ENCODE results near the gene GGA1.
"Not testable (repeated sequence)": the region's sequence is repeated elsewhere in the genome, so short reads cannot be mapped to it uniquely, and the experiment has no call there.

Gene GGA1

DNA sequence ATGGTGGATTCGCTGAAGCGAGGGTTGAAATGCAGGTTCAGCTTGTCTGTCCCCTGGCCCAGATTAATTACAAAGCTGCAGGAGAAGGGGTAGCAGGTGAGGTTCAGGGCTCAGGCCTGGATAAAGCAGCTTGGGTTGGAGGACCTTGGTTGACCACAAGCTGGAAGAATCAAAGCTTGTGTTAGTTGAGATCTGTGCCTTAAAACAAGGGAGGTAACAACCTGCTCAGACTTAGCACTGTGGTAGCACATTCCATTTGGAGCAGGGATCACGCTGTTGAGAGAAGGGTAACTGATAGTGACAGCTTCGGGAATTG, 38.0 kb upstream of the GGA1 start:
- no peak for DNase-seq (ENCODE audit: low read depth)

DNA sequence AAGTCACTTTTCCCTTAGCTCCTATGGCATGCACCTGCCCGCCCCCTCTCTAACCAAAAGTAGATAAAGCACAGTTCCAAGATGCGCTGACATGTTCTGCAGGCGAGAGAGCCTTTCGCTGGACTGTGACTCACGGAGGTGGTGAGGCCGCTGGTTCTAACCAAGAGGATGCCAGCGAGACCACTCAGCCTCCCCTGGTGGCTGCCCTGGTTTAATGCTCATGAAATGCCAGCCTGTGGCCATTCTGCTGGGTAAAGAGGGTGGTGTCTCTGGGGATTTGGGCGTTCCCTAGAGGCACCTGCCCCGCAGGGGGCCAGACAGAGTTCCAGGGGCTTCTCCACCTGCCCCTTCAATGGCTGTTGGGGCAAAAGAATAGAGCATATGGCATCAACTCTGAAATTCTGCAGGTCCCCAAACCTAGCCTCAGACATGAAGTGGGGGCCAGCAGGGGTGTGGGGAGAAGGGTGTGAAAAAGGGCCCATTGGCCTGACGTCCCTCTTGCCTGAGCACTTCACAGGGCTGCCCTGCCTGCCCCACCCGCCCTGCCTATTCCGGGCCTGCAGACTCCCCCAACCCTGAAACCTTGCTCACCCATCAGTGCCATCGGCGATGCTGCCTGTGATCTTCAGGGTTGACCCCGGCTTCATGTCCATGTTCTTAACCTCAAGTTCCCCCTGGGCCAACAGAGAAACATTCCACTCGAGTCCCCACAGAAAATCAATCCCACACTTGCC, 37.2 kb upstream of the GGA1 start:
- no peak for DNase-seq (ENCODE audit: low read depth)

DNA sequence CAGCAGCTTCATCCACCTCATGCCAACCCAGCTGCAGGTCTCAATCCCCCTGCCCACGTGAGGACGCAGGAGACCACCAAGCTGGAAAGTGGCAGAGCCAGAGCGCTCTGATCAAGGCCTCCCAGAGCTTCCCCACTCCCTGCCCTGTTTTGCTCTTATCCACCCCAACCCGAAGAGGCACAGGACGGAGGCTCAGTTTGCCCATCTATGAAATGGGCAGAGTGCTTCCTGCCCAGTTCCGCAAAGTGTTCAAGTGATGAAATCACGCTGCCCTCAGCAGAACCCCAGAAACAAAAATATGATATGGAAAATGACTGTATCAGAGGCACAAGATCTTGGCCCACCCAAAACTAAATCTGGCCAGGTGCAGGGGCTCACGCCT, 36.7 kb upstream of the GGA1 start:
- DNase-seq (ENCODE audit: low read depth), result no peak

DNA sequence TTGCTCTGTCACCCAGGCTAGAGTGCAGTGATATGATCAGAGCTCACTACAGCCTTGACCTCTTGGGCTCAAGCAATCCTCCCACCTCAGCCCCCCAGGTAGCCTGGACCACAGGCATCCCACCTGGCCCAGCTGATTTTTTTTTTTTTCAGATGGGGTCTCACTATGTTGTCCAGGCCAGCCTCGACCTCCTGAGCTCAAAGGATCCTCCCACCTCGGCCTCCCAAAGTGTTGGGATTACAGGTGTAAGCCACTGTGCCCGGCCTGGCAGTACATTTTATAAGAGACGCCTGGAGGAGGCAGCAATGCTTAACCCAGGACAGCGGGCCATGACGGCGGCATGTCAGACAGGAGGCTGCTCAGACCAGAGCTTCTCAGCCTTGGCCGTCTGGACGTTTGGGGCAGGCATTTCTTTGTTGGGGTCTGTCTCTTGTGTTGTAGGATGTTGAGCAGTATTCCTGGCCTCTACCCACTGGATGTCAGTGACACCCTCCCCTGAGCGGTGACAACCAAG, 33.1 kb upstream of the GGA1 start:
- DNase-seq (ENCODE audit: low read depth), result no peak

DNA sequence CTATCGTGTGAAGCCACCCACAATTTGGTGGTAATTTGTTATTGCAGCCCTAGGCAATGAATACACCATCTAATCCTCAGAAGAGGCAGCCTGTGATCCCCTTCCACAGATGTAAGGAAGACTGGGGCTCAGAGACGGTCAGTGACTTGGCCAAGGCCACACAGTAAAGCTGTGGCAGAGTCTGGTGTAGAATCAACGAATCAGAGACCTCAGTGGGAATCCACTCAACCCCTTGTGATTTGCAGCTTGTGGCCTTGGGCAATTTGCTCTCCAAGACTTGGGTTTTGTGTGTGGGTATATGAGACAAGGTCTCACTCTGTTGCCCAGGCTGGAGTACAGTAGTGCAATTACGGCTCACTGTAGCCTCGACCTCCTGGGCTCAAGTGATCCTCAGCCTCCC, 30.6 kb upstream of the GGA1 start:
- no peak for DNase-seq (ENCODE audit: low read depth)

DNA sequence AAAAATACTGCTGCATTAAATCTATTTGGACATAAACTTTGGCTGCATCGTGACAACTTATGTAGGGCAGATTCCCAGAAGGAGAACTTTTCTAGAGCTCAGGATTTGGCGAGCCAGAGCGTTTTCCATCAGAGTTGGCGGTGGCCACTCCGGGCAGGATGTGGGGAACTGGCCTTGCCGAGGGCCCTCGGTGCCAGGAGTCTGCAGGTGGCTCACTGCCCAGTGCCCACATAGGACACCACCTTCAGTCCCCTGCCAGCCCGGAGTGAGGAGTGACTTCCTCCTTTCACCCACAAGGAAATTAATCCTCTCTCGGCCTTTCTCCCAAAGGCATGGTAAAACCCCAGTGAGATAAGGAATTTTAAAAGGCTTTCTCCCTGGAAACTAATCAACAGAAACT, 27.1 kb upstream of the GGA1 start:
- no peak for DNase-seq (ENCODE audit: low read depth)

DNA sequence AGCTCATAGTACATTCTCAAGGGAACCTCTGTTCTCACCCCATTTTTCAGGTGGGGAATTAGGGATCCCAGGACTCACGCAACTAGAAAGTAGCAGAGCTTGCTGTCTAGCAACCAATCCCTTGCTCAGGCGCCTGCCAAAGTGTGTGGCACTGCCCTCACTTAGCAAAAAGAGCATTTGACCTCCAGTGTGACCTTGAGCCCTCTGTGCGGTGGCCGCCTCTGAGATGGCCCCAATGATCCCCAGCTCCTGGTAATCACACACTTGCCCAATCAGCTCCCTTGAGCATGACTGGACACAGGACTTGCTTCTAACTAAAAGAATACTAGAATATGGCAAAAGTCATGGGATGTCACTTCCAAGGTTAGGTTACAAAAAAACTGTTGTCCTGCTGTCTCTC, 26.1 kb upstream of the GGA1 start:
- DNase-seq (ENCODE audit: low read depth), result no peak

DNA sequence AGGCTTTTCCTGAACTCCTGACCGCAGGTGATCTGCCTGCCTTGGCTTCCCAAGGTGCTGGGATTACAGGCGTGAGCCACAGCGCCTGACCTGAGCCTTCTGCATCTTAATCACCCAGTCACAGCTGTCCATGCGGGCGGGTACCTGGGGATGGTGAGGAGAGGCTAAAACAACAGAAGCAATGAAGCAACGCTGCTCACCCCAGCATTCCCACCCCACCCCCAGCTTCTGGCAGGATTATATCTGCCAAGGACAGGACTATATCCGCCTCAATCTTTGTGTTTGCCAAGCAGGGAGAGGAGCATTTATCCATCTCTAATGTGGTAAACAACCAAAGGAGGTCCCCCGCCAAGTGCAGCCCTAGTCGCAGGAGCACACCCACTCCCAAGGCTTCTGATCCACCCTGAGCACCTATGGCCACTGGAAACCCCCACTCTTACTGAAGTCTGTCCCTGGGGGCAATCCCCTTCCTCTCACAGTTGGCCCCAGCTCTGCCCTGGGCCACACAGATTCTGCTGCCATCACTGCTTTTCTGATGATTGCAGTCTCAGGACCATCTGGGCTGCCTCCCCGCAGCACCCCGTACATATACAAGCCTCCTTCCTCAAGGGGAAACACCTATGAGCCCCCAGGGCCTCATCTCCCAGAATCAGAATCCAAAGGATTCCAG, 20.0 kb upstream of the GGA1 start:
- no peak for DNase-seq (ENCODE audit: low read depth)

DNA sequence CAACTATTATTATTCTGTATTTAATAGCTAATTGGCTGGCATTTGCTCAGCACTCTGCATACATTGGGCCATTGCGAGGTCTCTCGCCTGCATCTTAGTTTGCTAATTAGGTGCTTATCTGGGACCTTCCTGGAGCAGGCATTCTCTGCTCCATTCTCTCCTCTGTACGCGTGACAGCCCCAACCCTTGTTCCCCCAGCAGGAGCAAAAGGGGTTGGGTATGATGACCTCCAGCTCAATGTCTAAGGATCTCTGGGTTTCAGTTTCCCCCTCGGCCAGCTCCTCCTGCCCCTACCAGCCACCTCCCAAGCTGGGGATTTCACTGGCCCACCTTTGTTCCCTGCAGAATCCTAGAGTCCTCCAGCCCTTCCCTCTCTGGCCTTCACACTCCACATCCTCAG, 19.0 kb upstream of the GGA1 start:
- no peak for DNase-seq (ENCODE audit: low read depth)

DNA sequence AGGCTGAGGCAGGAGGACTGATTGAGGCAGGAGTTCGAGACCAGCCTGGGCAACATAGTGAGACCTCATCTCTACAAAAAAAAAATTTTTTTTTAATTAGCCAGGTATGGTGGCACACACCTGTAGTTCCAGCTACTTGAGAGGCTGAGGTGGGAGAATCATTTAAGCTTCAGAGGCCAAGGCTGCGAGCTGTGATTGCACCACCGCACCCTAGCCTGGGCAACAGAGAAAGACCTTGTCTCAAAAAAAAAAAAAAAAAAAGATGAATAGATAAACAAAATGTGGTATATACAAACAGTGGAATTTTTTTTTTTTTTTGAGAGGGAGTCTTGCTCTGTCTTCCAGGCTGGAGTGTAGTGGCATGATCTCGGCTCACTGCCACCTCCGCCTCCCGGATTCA, 17.6 kb upstream of the GGA1 start:
- DNase-seq (ENCODE audit: low read depth), result not testable (repeated sequence)

DNA sequence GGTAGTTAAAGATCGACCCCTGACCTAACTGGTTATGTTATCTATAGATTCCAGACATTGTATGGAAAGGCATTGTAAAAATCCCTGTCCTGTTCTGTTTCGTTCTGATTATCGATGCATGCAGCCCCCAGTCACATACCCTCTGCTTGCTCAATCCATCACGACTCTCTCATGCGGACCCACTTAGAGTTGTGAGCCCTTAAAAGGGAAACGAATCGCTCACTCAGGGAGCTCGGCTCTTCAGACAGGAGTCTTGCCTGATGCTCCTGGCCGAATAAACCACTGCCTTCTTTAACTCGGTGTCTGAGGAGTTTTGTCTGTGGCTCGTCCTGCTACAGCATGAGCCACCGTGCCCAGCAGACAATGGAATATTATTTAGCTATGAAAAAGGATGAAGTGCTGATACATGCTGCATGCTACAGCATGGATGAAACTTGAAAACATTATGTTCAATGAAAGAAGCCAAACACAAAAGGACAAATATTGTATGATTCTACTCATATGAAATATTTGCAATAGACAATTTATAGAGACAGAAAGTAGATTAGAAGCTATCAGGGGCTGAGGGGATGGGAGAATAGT, 16.7 kb upstream of the GGA1 start:
- no peak for DNase-seq (ENCODE audit: low read depth)

DNA sequence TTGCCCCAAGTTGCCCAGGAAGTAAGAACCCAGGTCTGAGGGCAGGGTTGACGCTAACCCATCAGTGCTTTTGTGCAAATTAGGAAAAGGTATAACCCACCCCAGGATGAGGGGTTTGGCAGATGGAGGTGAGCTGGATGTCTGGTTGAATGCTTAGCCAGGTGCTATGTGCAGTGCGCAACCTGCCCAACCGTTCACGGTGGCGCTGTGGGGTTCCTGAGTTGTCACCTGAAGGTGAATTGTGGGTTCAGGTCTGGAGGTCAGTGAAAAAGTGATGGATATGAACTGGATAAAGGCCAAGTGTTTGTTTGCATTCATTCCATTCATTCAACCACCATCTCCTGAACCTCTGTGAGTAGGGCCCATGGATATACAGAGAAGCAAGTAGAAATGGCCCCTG, 14.4 kb upstream of the GGA1 start:
- no peak for DNase-seq (ENCODE audit: low read depth)

DNA sequence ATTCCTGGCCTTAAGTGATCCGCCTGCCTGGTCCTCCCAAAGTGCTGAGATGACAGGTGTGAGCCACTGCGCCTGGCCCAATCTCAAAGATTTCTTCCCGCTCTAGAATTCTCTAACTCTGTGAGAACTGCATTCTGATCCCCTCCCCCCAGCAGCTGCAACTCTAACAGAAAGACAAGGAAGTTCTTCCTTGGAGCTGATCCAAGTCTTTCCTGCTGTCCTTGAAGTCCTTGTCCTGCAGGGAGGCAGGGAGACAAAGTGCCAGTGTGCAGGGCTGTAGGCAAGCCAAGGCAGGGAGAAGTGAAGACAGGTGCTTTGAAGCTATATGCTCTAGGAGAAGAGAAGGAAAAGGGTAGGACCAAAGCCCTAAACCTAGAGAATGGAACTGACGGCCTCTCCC, 9.5 kb upstream of the GGA1 start:
- DNase-seq (ENCODE audit: low read depth), result no peak

DNA sequence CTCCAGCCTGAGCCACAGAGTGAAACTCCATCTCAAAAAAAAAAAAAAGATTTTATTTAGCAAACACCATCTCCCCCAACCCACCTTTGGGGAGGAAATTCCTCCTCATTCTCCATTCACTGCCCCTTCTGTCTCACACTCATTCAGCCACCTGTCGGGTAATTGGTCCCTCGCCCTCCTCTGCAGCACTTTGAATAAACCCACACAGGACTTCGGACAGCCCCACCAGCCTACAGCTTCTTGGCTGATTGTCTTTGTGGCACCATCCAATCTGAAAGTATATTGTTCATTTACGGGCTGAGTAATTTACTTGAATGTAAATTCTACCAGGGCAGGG, 7.5 kb upstream of the GGA1 start:
- no peak for DNase-seq (ENCODE audit: low read depth)

DNA sequence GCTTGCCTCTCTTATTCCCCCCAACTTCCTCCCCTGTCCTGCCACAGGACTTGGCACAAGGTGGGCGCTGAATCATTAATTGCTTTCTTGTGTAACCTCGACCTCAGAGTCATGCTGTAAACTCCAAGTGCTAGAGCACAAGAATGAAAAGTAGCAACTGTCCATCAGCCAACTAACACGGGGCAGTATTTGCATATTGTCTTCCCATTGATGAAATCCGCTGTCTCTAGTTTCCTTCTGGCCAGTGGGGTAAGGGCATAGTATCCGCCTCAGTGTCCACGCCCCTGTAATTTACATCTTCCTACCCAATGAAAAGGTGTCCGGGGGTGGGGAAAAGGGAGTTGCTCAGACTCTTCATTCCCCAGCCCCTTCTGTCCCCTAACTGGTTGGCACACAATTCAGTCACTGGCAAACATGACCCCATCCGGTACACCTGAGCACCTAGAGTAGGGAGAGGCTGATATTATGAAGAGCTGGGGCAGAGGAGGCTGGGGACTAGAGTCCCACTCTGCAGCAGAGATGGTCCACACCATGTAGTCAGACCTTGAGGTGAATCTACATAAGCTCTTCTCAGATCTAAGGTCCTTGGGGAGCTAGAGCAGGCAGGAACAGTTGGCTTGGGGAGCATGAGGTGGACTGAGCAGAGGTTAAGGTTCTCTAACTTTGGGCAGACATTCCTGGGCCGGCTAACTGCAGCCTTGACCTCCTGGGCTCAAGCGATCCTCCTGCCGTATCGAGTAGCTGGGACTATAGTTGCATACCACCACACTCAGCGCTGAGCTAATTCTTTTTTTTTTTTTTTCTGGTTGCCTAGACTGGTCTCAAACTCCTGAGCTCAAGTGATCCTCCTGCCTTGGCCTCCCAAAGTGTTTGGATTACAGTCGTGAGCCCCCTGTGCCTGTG, 6.8 kb upstream of the GGA1 start:
- DNase-seq (ENCODE audit: low read depth), result no peak

DNA sequence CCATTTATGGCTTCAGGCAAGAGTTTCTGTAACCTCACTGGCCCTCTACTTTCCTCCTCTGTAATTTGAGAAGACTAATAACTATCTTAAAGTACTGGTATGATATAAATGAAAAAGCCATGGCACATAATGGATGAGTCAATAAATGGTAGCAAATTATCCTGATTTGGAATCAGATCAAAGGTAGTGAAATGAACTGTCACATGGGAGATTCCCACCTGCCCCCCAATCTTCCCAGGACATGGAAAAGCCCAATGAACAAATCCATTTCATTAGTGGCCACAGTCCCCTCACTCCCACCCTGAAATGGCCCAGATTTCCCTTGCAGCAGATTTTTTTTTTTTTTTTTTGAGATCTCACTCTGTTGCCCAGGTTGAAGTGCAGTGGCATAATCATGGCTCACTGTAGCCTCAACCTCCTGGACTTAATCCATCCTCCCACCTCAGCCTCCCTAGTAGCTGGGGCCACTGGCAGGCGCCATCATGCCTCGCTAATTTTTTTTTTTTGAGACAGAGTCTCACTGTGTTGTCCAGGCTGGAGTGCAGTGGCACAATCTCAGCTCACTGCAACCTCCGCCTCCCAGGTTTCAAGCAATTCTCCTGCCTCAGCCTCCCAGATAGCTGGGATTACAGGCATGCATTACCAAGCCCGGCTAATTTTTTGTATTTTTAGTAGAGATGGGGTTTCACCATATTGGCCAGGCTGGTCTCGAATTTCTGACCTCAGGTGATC, 5.9 kb upstream of the GGA1 start:
- DNase-seq (ENCODE audit: low read depth), result not testable (repeated sequence)

DNA sequence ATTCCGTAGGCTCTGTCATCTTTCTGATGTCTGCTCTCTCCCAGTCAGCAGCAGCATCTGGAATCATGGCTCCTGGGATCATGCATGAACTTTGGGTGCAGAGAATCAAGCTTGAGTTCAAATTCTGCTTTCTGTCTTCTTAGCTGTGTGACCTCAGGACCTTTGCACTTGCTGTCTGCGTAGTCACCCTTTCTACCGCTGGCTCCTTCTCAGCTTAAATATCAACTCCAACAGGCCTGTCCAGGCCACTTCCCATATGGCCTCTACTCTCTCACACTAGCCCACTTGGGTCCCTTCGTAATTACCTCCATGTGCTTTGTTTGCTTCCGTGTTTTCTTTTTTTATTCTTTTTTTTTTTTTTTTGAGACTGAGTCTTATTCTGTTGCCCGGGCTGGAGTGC, 4.6 kb upstream of the GGA1 start:
- no peak for DNase-seq (ENCODE audit: low read depth)

DNA sequence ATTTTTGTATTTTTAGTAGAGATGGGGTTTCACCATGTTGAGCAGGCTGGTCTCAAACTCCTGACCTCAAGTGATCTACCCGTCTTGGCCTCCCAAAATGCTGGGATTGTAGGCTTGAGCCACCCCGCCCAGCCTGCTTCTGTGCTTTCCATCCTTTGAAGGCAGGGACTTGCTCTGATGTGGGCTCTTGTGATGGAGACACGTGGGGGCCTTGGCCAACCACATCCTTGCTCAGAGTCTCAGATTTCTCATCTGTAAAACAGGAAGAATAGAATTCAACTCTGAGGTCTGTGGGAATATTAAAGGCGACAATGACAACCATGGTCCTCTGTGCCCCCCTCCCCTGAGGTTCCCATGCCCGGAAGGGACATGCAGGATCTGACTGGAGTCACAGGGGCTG, 3.8 kb upstream of the GGA1 start:
- no peak for DNase-seq (ENCODE audit: low read depth)

DNA sequence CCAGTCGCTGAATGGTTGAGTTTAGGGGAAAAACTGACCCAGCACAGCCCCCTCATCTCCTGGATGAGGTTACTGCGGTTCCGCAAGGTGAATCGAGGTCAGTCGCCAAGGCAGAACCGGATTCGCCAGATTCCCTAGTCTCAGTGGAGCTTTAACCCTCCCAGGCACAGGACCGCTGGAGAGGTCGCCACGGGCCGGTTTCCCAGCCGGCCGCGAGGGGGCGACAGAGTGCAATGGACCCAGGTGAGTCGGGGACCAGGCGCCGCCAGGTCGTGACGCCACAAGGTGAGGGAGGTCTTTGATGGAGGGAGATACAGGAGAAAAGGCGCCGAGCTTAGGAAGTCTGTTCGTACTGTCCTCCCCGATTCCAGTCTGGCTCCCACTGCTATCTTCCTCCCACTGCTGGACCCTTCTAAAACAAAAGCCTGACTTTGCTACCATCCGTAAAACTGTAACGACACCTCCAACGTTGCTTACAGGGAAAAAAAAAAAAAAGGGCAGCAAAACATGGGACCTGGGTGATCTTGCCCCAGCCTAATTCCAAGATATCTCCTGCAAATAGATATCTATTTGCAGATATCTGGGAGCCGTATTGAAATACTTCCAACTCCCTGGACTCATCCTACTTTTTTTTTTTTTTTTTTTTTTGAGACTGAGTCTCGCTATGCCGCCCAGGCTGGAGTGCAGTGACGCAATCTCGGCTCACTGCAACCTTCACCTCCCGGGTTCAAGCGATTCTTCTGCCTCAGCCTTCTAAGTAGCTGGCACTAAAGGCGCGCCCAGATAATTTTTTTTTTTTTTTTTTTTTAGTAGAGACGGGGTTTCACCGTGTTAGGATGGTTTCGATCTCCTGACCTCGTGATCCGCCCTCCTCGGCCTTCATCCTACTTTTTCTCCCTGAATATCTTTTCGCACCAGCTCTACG, 1.4 kb upstream of the GGA1 start:
- DNase-seq (ENCODE audit: low read depth), result peak; percentile 31

DNA sequence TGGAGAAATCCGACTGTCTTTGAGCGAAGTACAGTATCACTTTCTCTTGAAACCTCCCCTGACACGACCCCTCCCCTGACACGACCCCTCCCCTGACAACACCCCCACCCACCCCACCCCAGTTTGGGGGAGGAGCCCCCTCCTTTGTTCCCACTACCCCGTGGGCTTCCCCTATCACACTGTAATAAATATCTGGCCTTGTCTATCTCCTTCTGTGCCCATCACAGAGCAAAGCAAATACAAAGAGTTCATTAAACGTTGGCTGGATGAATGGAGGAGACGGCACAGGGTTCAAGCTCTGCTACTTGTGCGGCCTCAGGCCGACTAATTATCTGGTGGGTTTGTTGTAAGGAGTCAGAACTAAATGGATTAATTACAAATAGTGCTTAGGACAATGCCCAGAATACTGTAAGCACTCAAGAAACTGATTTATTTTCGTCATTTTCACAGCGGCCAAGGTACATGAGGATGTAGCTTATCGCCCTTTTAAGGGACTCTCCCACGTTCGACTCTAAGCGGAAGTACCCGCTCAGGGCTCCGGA, 628 bp upstream of the GGA1 start:
- DNase-seq (ENCODE audit: low read depth), result no peak
